Brain microvascular endothelial cell (primary cell): Measurements from ENCODE around the gene PIM3.

Experiments
- DNase-seq: peaks from one replicate; pipeline ENCODE4 v3.0.0-alpha.2; 2020
- H3K27ac ChIP-seq: fragments of 250-450 bp; sonication (Bioruptor Pico); 2 replicates; pipeline ENCODE4 v1.5.1; 2020; ENCODE audit warnings: mild to moderate bottlenecking, moderate library complexity
- H3K27me3 ChIP-seq: fragments of 250-450 bp; sonication (Bioruptor Pico); replicated peaks from 2 replicates; pipeline ENCODE4 v1.5.1; 2020; ENCODE audit warnings: mild to moderate bottlenecking
- H3K36me3 ChIP-seq: fragments of 250-450 bp; sonication (Bioruptor Pico); replicated peaks from 2 replicates; pipeline ENCODE4 v1.5.1; 2020; ENCODE audit warnings: mild to moderate bottlenecking
- H3K4me3 ChIP-seq: 2 replicates; pipeline ENCODE4 v1.5.1; 2011; ENCODE audit warnings: low read depth, mild to moderate bottlenecking, control low read depth, low read length, moderate library complexity
- CTCF ChIP-seq: IDR thresholded peaks from 2 replicates; pipeline ENCODE4 v1.5.1; 2011; ENCODE audit warnings: low read depth, mild to moderate bottlenecking, moderate library complexity, low read length, control low read depth, inconsistent platforms; ENCODE audit errors: missing control alignments
- in situ Hi-C: cut with HindIII; loops from 2 replicates; pipeline ENCODE4 v1.10.0; 2017; ENCODE audit warnings: low sequenced_read_pairs, low pct_ligation_motif_present

Gene PIM3

DNA sequence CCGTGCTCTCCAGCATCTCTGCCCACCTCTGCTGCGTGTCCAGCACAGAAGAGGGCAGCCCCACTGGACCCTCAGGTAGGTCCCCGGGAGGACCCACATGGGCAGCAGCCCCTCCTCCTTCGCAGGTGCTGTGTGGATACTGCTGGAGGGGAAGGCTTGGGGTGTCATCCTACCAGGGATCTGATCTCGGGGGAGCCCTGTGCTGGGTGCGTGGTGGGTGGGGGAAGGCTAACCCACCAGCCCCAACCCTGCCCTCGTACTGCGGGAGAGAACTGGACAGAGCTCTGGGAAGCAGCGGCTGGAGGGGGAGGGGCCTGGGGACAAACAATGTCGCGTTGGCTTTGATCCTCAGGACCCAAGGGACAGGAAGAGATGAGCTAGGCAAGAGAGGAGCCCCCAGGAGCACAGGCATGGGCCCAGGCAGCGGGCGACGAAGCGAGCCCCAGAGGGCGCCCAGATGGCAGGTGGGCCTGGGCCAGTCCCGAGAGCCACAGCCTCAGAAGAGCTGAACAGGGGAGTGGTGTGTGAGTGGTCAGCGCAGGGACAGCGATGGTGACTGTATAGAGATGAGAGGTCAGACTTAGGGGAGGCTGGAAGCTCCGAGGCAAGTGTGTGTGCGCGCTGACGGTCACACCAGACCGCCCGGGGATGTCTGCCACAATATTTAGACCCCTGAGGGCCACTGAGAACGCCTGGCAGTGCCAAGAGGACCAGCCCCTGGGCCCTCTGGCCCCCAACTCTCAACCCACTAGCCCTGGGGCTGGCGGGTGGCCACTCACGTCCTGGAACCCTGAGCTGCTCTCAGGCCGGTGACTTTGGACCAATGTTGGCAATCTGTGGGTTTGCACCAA lies 1.4 kb upstream of the PIM3 start:
- DNase-seq, result peak; percentile 11
- no peak overlapping the region for H3K27ac ChIP-seq

DNA sequence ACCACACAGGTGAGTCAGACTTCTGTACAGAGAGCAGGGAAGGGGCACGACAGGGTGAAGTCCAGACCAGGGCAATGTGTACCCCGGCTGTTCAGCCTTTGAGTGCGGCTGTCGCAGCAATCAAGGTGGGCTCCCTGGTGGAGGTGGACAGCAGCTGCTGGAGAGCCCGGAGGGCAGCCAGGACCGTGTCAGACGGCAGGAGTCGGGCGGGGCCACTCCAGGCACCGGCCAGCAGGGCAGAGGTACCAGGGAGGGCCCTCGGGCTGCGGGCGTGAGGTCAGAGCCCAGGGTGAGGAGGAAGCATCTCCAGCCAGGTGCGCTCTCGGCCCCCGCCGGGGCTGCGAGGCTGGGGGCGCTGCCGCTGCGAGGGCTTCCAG lies 802 bp upstream of the PIM3 start:
- no peak for DNase-seq
- Histone ChIP-seq H3K27ac (peak overlapping the region; percentile 91), H3K27me3 (no peaks in the 10 kb centered on the region), H3K36me3 (peaks cover 18% of the 10 kb centered on the region), H3K4me3 (peak overlapping the region; percentile 70)
- in situ Hi-C loops, result no loop called here
- TF ChIP-seq CTCF, result no peak

More for the DNA sequence above, 1.4 kb upstream of the PIM3 start:
- Histone ChIP-seq H3K36me3 (peaks cover 16% of the 10 kb centered on the region), H3K4me3 (no peak overlapping the region), H3K27me3 (no peaks in the 10 kb centered on the region)
- in situ Hi-C loops, result no loop called here
- no peak for TF ChIP-seq CTCF

- DNase-seq, result peak; percentile 11
- in situ Hi-C loops, result no loop called here
- no peak for TF ChIP-seq CTCF
These were observed 531 bp downstream of the PIM3 start for GRCh38 chr22:49961005-49961600.

DNA sequence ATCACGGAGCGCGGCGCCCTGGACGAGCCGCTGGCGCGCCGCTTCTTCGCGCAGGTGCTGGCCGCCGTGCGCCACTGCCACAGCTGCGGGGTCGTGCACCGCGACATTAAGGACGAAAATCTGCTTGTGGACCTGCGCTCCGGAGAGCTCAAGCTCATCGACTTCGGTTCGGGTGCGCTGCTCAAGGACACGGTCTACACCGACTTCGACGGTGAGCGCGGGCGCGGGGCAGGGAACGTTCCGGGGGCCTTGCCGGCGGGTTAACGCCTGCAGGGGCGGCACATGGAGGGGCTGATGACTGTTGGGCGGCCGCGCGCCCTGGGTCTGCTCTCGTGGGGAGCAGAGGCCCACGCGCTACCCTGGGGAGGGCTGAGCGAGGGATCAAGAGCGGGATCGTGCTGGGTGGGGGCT lies 1.0 kb downstream of the PIM3 start:
- Histone ChIP-seq H3K36me3 (peaks cover 20% of the 10 kb centered on the region), H3K27ac (peak overlapping the region; percentile 91), H3K27me3 (no peaks in the 10 kb centered on the region), H3K4me3 (peak overlapping the region; percentile 70)
- no peak for TF ChIP-seq CTCF
- no peak for DNase-seq
- in situ Hi-C loops, result no loop called here

More at GRCh38 chr22:49961005-49961600, 531 bp downstream of the PIM3 start:
- Histone ChIP-seq H3K4me3 (peak overlapping the region; percentile 70), H3K36me3 (peaks cover 20% of the 10 kb centered on the region), H3K27ac (peak overlapping the region; percentile 91), H3K27me3 (no peaks in the 10 kb centered on the region)

DNA sequence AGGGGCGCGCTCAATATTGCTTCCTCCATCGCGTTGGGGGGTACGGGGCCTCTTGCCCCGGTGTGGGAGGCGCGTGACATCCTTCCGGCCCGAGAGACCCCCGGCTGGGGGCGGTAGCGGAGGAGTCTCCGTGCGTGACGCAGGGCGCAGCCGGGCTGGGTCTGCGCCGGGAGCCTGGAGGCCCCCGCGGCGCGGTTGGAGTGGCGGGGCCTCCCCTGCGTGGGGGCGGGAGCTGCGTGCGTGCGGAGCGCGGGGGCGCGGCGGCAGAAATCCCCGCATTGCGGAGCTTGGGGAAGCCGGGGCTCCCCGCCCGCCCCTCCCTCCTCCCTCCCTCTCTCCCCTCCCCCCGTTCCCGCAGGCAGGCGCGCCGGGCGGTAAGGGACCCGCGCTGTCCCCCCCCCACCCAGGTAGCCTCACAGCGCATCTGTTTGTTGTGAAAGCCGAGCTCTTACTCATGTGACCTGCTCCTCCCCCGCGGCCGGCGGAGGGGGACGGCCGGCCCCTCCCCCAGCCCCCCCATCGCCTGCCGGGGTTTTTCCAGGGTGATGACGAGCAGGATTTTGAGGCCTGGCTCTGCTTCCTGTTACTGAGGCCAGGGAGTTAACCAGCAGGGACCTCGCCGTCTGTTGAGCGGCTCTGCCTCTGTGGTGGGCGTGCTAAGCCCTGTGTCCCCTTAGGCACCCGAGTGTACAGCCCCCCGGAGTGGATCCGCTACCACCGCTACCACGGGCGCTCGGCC lies 1.6 kb downstream of the PIM3 start:
- TF ChIP-seq CTCF, result no peak
- peak overlapping the region; percentile 91 for H3K27ac ChIP-seq
- peaks cover 20% of the 10 kb centered on the region for H3K36me3 ChIP-seq
- H3K4me3 ChIP-seq, result peak overlapping the region; percentile 70
- H3K27me3 ChIP-seq, result no peaks in the 10 kb centered on the region
- in situ Hi-C loops, result no loop called here
- peak; percentile 89 for DNase-seq
